ENCODE results near the gene CUEDC2. TPM values are rescaled to one million over a fixed set of nuclear protein-coding genes. Genes with fewer than 3 reads are reported as not detected.
A peak's percentile ranks its signal among the peaks of the same experiment; 100 is the strongest.

CUEDC2 gene
- total RNA-seq, 2 experiments from 2014 or later: 73.5 to 78.2 TPM

GRCh38 chr10:102409604-102410428, 22.6 kb downstream of the CUEDC2 start:
- no peaks in the 10 kb centered on the region for H3K9me3 Mint-ChIP-seq (ENCODE audit: low read depth)
- H3K27ac Mint-ChIP-seq: peak overlapping the region; percentile 21
- ATAC-seq (no peak), DNase-seq (no peak)
- CTCF ChIA-PET: interaction anchor here (0.6 to 5.6 kb wide), 9 partner anchors 10 to 291 kb away, joined by 3 to 37 read pairs (median 3); partner anchors contain the start of gene ACTR1A
- H3K27me3 Mint-ChIP-seq: peaks cover 42% of the 10 kb centered on the region
- no peaks in the 10 kb centered on the region for H3K36me3 Mint-ChIP-seq
- H3K4me3 Mint-ChIP-seq: peak overlapping the region; percentile 42
- H3K4me1 Mint-ChIP-seq: peaks cover 29% of the 10 kb centered on the region

- peaks cover 29% of the 10 kb centered on the region for H3K4me1 Mint-ChIP-seq
- CTCF ChIA-PET: interaction anchor here (0.6 to 5.6 kb wide), 8 partner anchors 10 to 290 kb away, joined by 3 to 37 read pairs (median 3); partner anchors contain the start of gene ACTR1A
- peaks cover 42% of the 10 kb centered on the region for H3K27me3 Mint-ChIP-seq
- DNase-seq (peak; percentile 65), ATAC-seq (peak; percentile 57)
- H3K27ac Mint-ChIP-seq: no peak overlapping the region
- H3K4me3 Mint-ChIP-seq: peak overlapping the region; percentile 42
- no peaks in the 10 kb centered on the region for H3K9me3 Mint-ChIP-seq (ENCODE audit: low read depth)
- no peaks in the 10 kb centered on the region for H3K36me3 Mint-ChIP-seq
Measured at GRCh38 chr10:102408728-102409603, 23.4 kb downstream of the CUEDC2 start.

GRCh38 chr10:102408131-102408727, 24.1 kb downstream of the CUEDC2 start:
- peaks cover 41% of the 10 kb centered on the region for H3K27me3 Mint-ChIP-seq
- CTCF ChIA-PET: interaction anchor here (1.5 to 16.5 kb wide), 2 partner anchors 9 to 180 kb away, joined by 4 to 271 read pairs; partner anchors contain the start of gene ELOVL3
- peaks cover 28% of the 10 kb centered on the region for H3K4me1 Mint-ChIP-seq
- no peaks in the 10 kb centered on the region for H3K9me3 Mint-ChIP-seq (ENCODE audit: low read depth)
- peak overlapping the region; percentile 40 for H3K4me3 Mint-ChIP-seq
- no peaks in the 10 kb centered on the region for H3K36me3 Mint-ChIP-seq
- no peak for ATAC-seq
- no peak for DNase-seq
- H3K27ac Mint-ChIP-seq: no peak overlapping the region

- peaks cover 38% of the 10 kb centered on the region for H3K27me3 Mint-ChIP-seq
- CTCF ChIA-PET: interaction anchor here (1.1 to 16.5 kb wide), 4 partner anchors 9 to 180 kb away, joined by 3 to 271 read pairs (median 6); partner anchors contain the start of genes CUEDC2 and ELOVL3
- no peak overlapping the region for H3K4me3 Mint-ChIP-seq
- no peaks in the 10 kb centered on the region for H3K9me3 Mint-ChIP-seq (ENCODE audit: low read depth)
- no peak overlapping the region for H3K27ac Mint-ChIP-seq
- DNase-seq (no peak), ATAC-seq (no peak)
- peaks cover 22% of the 10 kb centered on the region for H3K4me1 Mint-ChIP-seq
- no peaks in the 10 kb centered on the region for H3K36me3 Mint-ChIP-seq
Measured at GRCh38 chr10:102407425-102408130, 24.8 kb downstream of the CUEDC2 start.

GRCh38 chr10:102406815-102407214, 25.6 kb downstream of the CUEDC2 start:
- peaks cover 33% of the 10 kb centered on the region for H3K27me3 Mint-ChIP-seq
- H3K9me3 Mint-ChIP-seq (ENCODE audit: low read depth): no peaks in the 10 kb centered on the region
- H3K36me3 Mint-ChIP-seq: peaks cover 3% of the 10 kb centered on the region
- H3K27ac Mint-ChIP-seq: no peak overlapping the region
- peaks cover 19% of the 10 kb centered on the region for H3K4me1 Mint-ChIP-seq
- ATAC-seq (no peak), DNase-seq (no peak)
- CTCF ChIA-PET: interaction anchor here (1.1 to 16.5 kb wide), 4 partner anchors 14 to 237 kb away, joined by 3 to 271 read pairs (median 12); partner anchors contain the start of genes CUEDC2 and ELOVL3
- H3K4me3 Mint-ChIP-seq: no peak overlapping the region

GRCh38 chr10:102405632-102406031, 26.7 kb downstream of the CUEDC2 start:
- no peak overlapping the region for H3K4me3 Mint-ChIP-seq
- ATAC-seq (no peak), DNase-seq (no peak)
- CTCF ChIA-PET: interaction anchor here (0.5 to 16.5 kb wide), 8 partner anchors 17 to 236 kb away, joined by 3 to 271 read pairs (median 4); partner anchors contain the start of gene ELOVL3
- H3K36me3 Mint-ChIP-seq: peaks cover 4% of the 10 kb centered on the region
- H3K9me3 Mint-ChIP-seq (ENCODE audit: low read depth): no peaks in the 10 kb centered on the region
- H3K27ac Mint-ChIP-seq: no peak overlapping the region
- H3K27me3 Mint-ChIP-seq: peaks cover 22% of the 10 kb centered on the region
- H3K4me1 Mint-ChIP-seq: peaks cover 14% of the 10 kb centered on the region

GRCh38 chr10:102405108-102405571, 27.2 kb downstream of the CUEDC2 start:
- CTCF ChIA-PET: interaction anchor here (0.6 to 16.5 kb wide), 9 partner anchors 8 to 235 kb away, joined by 3 to 271 read pairs (median 6); partner anchors contain the start of gene ELOVL3
- Mint-ChIP-seq H3K27ac (no peak overlapping the region), H3K27me3 (peaks cover 20% of the 10 kb centered on the region), H3K36me3 (peaks cover 9% of the 10 kb centered on the region), H3K4me1 (peaks cover 13% of the 10 kb centered on the region), H3K4me3 (no peak overlapping the region), H3K9me3 (ENCODE audit: low read depth) (no peaks in the 10 kb centered on the region)
- DNase-seq: no peak
- no peak for ATAC-seq

- peaks cover 9% of the 10 kb centered on the region for H3K36me3 Mint-ChIP-seq
- H3K9me3 Mint-ChIP-seq (ENCODE audit: low read depth): no peaks in the 10 kb centered on the region
- H3K4me1 Mint-ChIP-seq: peaks cover 12% of the 10 kb centered on the region
- DNase-seq: no peak
- peaks cover 14% of the 10 kb centered on the region for H3K27me3 Mint-ChIP-seq
- no peak overlapping the region for H3K4me3 Mint-ChIP-seq
- ATAC-seq: no peak
- H3K27ac Mint-ChIP-seq: no peak overlapping the region
- CTCF ChIA-PET: interaction anchor here (0.9 to 16.5 kb wide), 14 partner anchors 8 to 235 kb away, joined by 3 to 271 read pairs (median 6); partner anchors contain the start of genes ELOVL3 and FBXL15
Measured at GRCh38 chr10:102404361-102405107, 27.8 kb downstream of the CUEDC2 start.

- H3K4me1 Mint-ChIP-seq: peaks cover 15% of the 10 kb centered on the region
Measured at GRCh38 chr10:102403115-102403514, 29.3 kb downstream of the CUEDC2 start.

GRCh38 chr10:102402512-102402896, 29.9 kb downstream of the CUEDC2 start:
- H3K27me3 Mint-ChIP-seq: peaks cover 3% of the 10 kb centered on the region
- no peak for ATAC-seq
- no peak overlapping the region for H3K4me3 Mint-ChIP-seq
- peaks cover 18% of the 10 kb centered on the region for H3K36me3 Mint-ChIP-seq
- no peaks in the 10 kb centered on the region for H3K9me3 Mint-ChIP-seq (ENCODE audit: low read depth)
- no peak overlapping the region for H3K27ac Mint-ChIP-seq
- peaks cover 20% of the 10 kb centered on the region for H3K4me1 Mint-ChIP-seq
- CTCF ChIA-PET: interaction anchor here (0.5 to 16.5 kb wide), 8 partner anchors 13 to 237 kb away, joined by 3 to 271 read pairs (median 4); partner anchors contain the start of genes ELOVL3 and FBXL15
- no peak for DNase-seq

More at GRCh38 chr10:102403115-102403514, 29.3 kb downstream of the CUEDC2 start:
- no peaks in the 10 kb centered on the region for H3K9me3 Mint-ChIP-seq (ENCODE audit: low read depth)
- no peak overlapping the region for H3K27ac Mint-ChIP-seq
- H3K36me3 Mint-ChIP-seq: peaks cover 12% of the 10 kb centered on the region
- DNase-seq (no peak), ATAC-seq (no peak)
- CTCF ChIA-PET: interaction anchor here (0.5 to 16.5 kb wide), 16 partner anchors 9 to 238 kb away, joined by 3 to 271 read pairs (median 5); partner anchors contain the start of genes ELOVL3 and FBXL15
- H3K27me3 Mint-ChIP-seq: peaks cover 8% of the 10 kb centered on the region
- H3K4me3 Mint-ChIP-seq: no peak overlapping the region

- no peak for DNase-seq
- CTCF ChIA-PET: interaction anchor here (0.9 to 16.5 kb wide), 4 partner anchors 12 to 174 kb away, joined by 4 to 271 read pairs (median 4); partner anchors contain the start of gene ELOVL3
- Mint-ChIP-seq H3K9me3 (ENCODE audit: low read depth) (no peaks in the 10 kb centered on the region), H3K4me3 (no peak overlapping the region), H3K27me3 (no peaks in the 10 kb centered on the region), H3K4me1 (peaks cover 26% of the 10 kb centered on the region), H3K36me3 (peaks cover 22% of the 10 kb centered on the region), H3K27ac (no peak overlapping the region)
- no peak for ATAC-seq
Measured at GRCh38 chr10:102401735-102402511, 30.5 kb downstream of the CUEDC2 start.

Measured in activated CD8-positive, alpha-beta memory T cell treated with anti-CD3 and anti-CD28 coated beads, Interleukin-2, amount 10 ng/mL, durations not matched to agents 7 days and 5 days (primary cell).